Stimulated activated CD8-positive, alpha-beta memory T cell treated with anti-CD3 and anti-CD28 coated beads, Interleukin-15, amount 100 ng/mL, for 48 hours (primary cell): ENCODE results near the gene MACROD1.
"Not testable (repeated sequence)": the region's sequence is repeated elsewhere in the genome, so short reads cannot be mapped to it uniquely, and the experiment has no call there.

Experiments
- DNase-seq, 2 donors: peaks; one replicate each; pipeline ENCODE4 v3.0.0-alpha.2; 2020; ENCODE audit warnings: low read depth in 2 of 2

Gene MACROD1

GRCh38 chr11:64058494-64058893, 107.4 kb downstream of the MACROD1 start:
- no peak for DNase-seq

- DNase-seq: no peak
Observed at GRCh38 chr11:64057890-64058289, 108.0 kb downstream of the MACROD1 start.

GRCh38 chr11:64056861-64057260, 109.1 kb downstream of the MACROD1 start:
- DNase-seq: no peak

GRCh38 chr11:64056213-64056785, 109.6 kb downstream of the MACROD1 start:
- no peak for DNase-seq

GRCh38 chr11:64055077-64055476, 110.8 kb downstream of the MACROD1 start:
- DNase-seq: no peak

GRCh38 chr11:64053699-64054098, 112.2 kb downstream of the MACROD1 start:
- DNase-seq: no peak

GRCh38 chr11:64052938-64053622, 112.8 kb downstream of the MACROD1 start:
- no peak for DNase-seq

GRCh38 chr11:64052436-64052835, 113.5 kb downstream of the MACROD1 start:
- no peak for DNase-seq

- DNase-seq: no peak
Observed at GRCh38 chr11:64051297-64051696, 114.6 kb downstream of the MACROD1 start.

GRCh38 chr11:64049509-64049908, 116.4 kb downstream of the MACROD1 start:
- no peak for DNase-seq

- DNase-seq: no peak
Observed at GRCh38 chr11:64048042-64048854, 117.7 kb downstream of the MACROD1 start.

- DNase-seq: not testable (repeated sequence)
Observed at GRCh38 chr11:64047373-64047772, 118.5 kb downstream of the MACROD1 start.

GRCh38 chr11:64045700-64046099, 120.2 kb downstream of the MACROD1 start:
- no peak for DNase-seq

GRCh38 chr11:64044730-64045393, 121.1 kb downstream of the MACROD1 start:
- no peak for DNase-seq

- DNase-seq: no peak
Observed at GRCh38 chr11:64043545-64043944, 122.4 kb downstream of the MACROD1 start.

GRCh38 chr11:64042301-64042700, 123.6 kb downstream of the MACROD1 start:
- no peak for DNase-seq

GRCh38 chr11:64041846-64042245, 124.1 kb downstream of the MACROD1 start:
- no peak for DNase-seq

- DNase-seq: no peak
Observed at GRCh38 chr11:64040684-64041322, 125.1 kb downstream of the MACROD1 start.

GRCh38 chr11:64039012-64039665, 126.8 kb downstream of the MACROD1 start:
- no peak for DNase-seq

- DNase-seq: no peak
Observed at GRCh38 chr11:64038500-64038899, 127.4 kb downstream of the MACROD1 start.

- DNase-seq: no peak
Observed at GRCh38 chr11:64037027-64037634, 128.8 kb downstream of the MACROD1 start.
